Activated effector memory CD4-positive, alpha-beta T cell treated with anti-CD3 and anti-CD28 coated beads, Interleukin-2, amount 50 U/mL, for 16 hours (primary cell): ENCODE data around the gene ANKLE1.
"Not testable (repeated sequence)": the region's sequence is repeated elsewhere in the genome, so short reads cannot be mapped to it uniquely, and the experiment has no call there.

ENCODE experiments used
- DNase-seq: peaks from one replicate; pipeline ENCODE4 v3.0.0-alpha.2; 2020

Gene ANKLE1

GRCh38 chr19:17285415-17286135, 3.9 kb downstream of the ANKLE1 start:
- DNase-seq: no peak

GRCh38 chr19:17286263-17286662, 4.6 kb downstream of the ANKLE1 start:
- no peak for DNase-seq

DNA sequence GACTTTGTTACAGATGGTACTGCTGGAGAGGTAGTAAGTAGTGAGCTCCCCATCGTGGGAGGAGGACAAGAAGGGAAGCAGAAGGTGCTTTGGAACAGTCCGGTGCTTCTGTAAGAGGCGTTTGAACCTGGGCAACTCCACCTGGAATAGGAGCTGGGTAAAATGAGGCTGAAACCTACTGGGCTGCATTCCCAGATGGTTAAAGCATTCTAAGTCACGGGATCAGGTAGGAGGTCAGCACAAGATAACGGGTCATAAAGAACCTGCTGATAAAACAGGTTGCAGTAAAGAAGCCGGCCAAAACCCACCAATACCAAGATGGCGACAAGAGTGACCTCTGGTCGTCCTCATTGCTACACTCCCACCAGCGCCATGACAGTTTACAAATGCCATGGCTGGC, 5.1 kb downstream of the ANKLE1 start:
- DNase-seq: no peak

DNA sequence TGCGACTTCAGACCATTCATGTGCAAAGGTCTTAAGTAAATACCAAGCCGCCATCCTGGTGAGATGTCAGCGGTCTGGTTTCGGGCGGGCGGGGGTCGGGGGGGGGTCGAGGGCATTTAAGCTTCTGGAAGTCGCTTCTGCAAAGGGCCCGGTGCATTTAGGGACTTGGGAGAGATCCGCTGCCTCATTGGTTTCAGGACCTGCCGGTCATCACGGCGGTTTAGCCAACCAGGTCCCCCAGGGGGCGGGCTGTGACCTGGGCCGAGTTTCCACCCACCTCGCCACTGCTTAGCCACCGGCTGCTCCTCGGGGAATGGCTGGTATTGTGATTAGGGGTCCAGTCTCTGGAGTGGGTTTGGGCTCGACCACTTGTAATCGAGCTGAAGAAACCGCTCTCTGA, 7.8 kb downstream of the ANKLE1 start:
- DNase-seq: peak; percentile 76

DNA sequence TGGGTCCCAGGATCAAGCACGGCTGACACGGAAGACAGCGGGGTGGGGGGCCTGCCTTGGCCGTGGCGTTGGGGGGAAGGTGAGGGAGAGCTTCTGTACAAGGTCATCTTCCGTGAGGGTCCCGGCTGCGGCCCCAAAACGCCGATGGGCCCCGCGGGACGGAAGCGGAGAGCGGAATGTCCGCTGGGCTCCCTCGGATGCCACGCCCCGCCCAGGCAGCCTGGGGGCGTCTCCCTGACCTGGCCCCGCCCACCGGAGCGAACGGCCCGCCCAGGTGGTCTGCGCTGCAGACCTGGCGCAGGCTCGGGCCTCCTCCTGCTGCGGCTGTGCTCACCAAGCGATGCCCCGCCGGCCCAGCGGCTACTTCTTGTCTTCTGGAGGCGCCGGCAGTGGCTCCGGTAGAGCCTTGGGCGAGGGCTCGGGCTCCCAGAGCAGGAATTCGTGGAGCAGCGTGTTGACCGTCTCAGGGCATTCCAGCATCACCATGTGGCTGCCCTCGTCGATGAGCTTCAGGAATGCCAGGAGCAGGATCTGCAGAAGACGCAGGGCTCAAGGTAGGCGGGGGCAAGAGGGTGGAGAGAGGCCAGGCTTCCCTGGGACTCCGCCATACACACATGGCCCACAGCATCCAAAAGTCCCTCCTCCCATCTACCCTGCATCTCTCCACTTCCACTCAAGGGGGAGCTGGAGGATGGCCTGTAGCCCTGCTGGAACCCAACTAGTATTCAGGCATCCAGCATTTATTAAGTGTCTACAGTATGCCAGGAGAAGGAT, 10.8 kb downstream of the ANKLE1 start:
- peak; percentile 92 for DNase-seq

DNA sequence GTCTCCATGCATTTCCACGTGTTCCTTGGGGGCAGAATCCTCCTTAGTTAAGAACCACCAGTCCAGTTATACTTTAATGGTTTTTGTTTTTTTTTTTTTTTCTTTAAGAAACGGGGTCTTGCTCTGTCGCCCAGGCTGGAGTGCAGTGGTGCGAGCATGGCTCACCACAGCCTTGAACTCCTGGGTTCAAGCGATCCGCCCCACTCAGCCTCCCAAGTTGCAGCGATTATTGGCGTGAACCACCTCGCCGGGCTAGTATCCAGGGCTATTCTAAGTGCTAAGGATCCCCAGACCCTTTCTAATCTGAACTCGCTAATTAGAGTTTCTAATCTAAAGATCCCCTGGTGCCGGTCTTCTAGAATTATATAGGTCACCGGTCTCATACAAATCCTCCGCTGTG, 11.9 kb downstream of the ANKLE1 start:
- DNase-seq: no peak

- DNase-seq: peak; percentile 84
Observed at GRCh38 chr19:17294051-17294891, 12.6 kb downstream of the ANKLE1 start.

DNA sequence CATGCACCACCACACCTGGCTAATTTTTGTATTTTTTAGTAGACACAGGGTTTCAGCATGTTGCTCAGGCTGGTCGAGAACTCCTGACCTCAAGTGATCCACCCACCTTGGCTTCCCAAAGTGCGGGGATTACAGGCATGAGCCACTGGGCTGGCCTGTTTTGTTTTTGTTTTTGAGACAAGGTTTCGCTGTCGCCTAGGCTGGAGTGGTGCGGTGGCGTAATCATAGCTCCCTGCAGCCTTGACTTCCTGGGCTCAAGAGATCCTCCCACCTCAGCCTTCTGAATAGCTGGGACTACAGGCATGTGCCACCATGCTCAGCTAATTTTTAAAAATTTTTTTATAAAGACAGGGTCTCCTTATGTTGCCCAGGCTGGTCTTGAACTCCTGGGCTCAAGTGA, 13.8 kb downstream of the ANKLE1 start:
- DNase-seq: not testable (repeated sequence)

DNA sequence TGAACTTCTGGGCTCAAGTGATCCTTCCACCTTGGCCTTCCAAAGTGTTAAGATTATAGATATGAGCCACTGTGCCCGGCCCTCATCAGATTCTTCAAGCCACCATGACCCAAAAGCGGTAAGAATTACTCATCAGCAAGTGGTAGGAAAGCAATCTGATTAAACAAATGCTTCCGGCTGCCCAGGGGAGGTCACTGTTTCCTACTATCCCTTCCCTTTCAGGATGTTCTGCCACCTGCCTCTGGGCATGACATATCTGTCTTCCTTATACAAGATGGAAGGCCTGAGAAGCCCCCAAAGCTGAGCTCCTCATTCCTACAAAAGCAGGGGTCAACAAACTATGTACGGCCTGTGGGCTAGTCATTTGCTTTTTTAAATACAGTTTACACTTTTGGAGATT, 14.6 kb downstream of the ANKLE1 start:
- no peak for DNase-seq

DNA sequence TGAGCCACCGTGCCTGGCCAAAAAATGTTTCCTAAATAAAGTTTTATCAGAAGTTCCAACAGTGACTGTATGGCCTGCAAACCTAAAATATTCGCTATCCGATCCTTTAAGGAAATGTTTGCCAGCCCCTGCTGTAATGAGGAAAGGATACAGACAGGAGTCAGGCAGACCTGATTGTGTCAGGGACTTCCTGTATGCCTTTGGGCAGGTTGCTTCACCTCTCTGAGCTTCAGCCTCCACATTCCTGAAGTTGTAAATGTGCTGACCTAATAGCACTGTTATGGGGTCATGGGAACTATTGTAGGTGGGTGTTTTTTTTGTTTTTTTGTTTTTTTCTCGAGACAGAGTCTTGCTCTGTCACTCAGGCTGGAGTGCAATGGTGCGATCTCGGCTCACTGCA, 15.3 kb downstream of the ANKLE1 start:
- no peak for DNase-seq

DNA sequence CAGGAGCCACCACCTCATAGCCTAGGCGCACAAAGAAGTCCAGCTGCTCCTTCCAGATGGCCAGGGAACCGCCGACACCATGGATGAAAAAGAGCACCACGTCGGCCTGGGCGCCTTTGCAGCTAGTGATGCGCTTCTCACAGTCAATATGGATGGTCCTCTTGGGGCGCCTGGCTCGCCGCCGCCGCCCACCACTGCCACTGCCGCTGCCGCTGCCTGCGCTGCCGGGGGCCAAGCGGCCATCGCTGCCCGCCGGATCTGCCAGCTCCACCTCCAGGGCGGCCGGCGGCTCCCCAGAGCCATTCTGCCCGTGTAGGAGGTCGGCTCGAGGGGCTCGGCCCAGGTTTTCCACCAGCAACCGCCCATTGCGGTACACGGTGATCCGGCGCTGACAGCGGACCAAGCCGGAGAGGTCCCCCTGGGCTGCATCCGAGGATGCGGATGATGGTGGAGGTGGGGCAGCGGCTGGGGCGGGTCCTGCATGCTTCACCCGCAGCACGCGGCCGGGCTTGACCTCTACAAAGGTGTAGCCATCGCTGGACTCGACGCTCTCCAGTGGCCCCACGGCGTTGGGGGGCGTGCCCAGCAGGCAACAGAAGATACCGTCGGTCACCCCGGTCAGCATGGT, 19.4 kb downstream of the ANKLE1 start:
- no peak for DNase-seq

GRCh38 chr19:17302391-17303166, 20.9 kb downstream of the ANKLE1 start:
- no peak for DNase-seq

DNA sequence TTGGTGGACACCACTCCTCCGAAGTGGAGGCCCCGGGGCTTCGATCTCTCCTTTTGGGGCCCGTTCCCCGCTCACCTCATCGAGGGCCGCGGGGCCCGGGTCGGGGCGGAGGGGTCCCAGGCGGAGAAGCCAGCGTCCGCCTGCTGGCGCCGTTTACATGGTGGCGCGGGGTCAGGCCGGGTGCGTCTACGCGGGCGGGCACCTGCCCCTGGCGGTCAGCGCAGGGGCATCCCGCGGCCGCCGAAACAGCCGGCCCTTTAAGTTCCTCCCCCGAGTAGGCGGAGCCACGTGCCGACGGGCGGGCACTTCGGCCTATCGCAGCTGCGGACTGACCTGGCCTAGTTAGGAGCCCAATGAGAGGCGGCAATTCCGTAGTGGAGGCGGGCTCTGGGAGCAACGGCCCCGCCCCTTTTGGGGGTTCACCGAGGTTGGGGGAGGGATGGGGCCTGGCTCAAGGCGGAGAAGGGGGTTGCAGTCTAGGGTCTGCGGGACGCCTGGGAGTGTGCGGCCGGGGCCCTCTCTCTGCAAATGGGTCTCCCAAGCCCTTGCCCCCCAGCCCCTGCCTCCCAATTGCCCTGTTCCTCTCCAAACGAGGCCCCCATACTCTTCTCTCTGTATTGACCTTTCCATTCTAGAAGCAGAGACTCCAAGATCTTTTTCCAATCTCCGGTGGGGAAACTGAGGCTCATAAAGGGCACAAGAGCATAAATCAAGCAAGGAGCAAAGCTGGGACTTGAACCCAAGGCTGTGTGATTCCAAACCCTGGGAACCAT, 21.7 kb downstream of the ANKLE1 start, which contains the start of gene ABHD8:
Gene ABHD8, minus strand, starts transcription at position 259 of the 773 bp plus-strand sequence. CDS start 1,809 bp downstream, outside the sequence.
- DNase-seq: peak; percentile 97

DNA sequence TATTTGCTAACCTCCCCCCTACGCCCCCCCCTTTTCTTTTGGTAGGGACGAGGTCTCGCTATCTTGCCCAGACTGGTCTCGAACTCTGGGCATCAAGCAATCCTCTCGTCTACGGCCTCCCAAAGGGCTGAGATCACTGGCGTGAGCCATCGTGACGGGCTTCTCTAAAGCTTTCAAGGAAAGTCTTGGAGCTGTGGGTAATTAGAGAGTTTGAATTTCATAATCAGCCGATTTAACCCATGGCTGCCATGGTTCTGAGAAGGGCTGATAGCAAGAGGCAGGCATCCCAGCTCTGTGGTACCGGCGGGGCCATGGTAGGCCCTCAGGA, 22.2 kb downstream of the ANKLE1 start:
- DNase-seq: no peak

GRCh38 chr19:17304386-17305215, 22.9 kb downstream of the ANKLE1 start:
- peak; percentile 59 for DNase-seq

DNA sequence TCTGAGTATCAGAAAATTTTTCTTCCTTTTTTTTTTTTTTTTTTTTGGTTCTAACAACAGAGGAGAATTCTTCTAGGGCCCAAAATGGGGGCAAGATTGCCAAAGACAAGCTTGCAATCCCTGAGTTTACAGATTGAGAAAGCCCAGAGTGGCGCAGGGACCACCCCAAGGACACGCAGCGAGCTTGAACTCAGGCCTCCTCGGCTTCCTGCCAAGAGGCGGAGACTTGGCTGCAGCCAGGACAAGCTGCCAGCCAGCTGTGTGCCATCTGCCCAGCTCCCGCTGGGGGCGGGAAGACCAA, 23.5 kb downstream of the ANKLE1 start:
- no peak for DNase-seq

GRCh38 chr19:17305517-17306284, 24.0 kb downstream of the ANKLE1 start, which contains the start of gene MRPL34:
Gene MRPL34, plus strand, starts transcription at chr19:17305872. Its CDS starts 21 bp downstream, at chr19:17305893.
- peak; percentile 98 for DNase-seq

DNA sequence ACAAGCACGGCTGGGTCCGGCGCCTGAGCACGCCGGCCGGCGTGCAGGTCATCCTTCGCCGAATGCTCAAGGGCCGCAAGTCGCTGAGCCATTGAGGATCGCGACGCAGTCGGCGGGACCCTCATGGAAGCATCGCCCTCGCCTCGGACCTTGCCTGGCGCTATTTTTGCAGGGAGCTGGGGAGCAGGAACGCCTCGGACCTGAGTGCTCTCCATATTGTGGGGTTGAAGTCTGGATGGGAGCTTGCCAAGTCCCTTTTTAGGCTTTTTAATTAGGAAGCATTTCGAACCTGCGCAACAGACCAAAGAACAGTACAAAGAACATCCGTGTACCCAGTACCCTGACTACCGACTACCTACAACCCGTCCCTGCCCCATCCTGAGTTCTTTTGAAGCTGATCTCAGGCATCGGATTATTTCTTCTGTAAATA, 24.6 kb downstream of the ANKLE1 start:
- DNase-seq: no peak

- DNase-seq: no peak
Observed at GRCh38 chr19:17307876-17308377, 26.2 kb downstream of the ANKLE1 start.
